HG03095 (cell line): ENCODE data around the gene RNF41.
"Not testable (repeated sequence)": the region's sequence is repeated elsewhere in the genome, so short reads cannot be mapped to it uniquely, and the experiment has no call there.

Experiments used
- ATAC-seq: cut with Tn5 transposase; IDR thresholded peaks from one replicate; pipeline ENCODE4 v1.9.1; 2021; ENCODE audit warnings: moderate library complexity; ENCODE audit not compliant: unreplicated experiment

RNF41 gene

GRCh38 chr12:56221757-56222530 is at the start of gene RNF41:
Gene RNF41 (minus strand): TSS chr12:56221922. CDS start chr12:56214047, 7,875 bp downstream.
- ATAC-seq = peak; percentile 80

GRCh38 chr12:56271031-56271430 is 49.3 kb upstream of the RNF41 start:
- no peak for ATAC-seq

- peak; percentile 18 for ATAC-seq
Measured at GRCh38 chr12:56267443-56268071, 45.8 kb upstream of the RNF41 start.

- ATAC-seq = peak; percentile 84
Measured at GRCh38 chr12:56266693-56267442, 45.1 kb upstream of the RNF41 start, which contains the start of gene COQ10A. Gene COQ10A (plus strand): TSS chr12:56266942. CDS start chr12:56267119, 177 bp downstream.

GRCh38 chr12:56266068-56266692 is 44.5 kb upstream of the RNF41 start:
- not testable (repeated sequence) for ATAC-seq

GRCh38 chr12:56262955-56263354 is 41.2 kb upstream of the RNF41 start:
- ATAC-seq = not testable (repeated sequence)

GRCh38 chr12:56261503-56262232 is 39.9 kb upstream of the RNF41 start:
- no peak for ATAC-seq

- ATAC-seq = no peak
Measured at GRCh38 chr12:56260921-56261320, 39.2 kb upstream of the RNF41 start.

- ATAC-seq = no peak
Measured at GRCh38 chr12:56260380-56260779, 38.7 kb upstream of the RNF41 start.

GRCh38 chr12:56258820-56259183 is 37.1 kb upstream of the RNF41 start:
- no peak for ATAC-seq

- peak; percentile 91 for ATAC-seq
Measured at GRCh38 chr12:56258068-56258819, 36.5 kb upstream of the RNF41 start, which contains the start of gene ANKRD52. Gene ANKRD52 (minus strand): TSS chr12:56258384. CDS start chr12:56258269, 115 bp downstream.

- no peak for ATAC-seq
Measured at GRCh38 chr12:56257491-56258067, 35.9 kb upstream of the RNF41 start.

GRCh38 chr12:56257071-56257470 is 35.3 kb upstream of the RNF41 start:
- no peak for ATAC-seq

- ATAC-seq = no peak
Measured at GRCh38 chr12:56256326-56256960, 34.7 kb upstream of the RNF41 start.

- no peak for ATAC-seq
Measured at GRCh38 chr12:56255671-56256070, 33.9 kb upstream of the RNF41 start.

GRCh38 chr12:56253091-56253490 is 31.4 kb upstream of the RNF41 start:
- ATAC-seq = no peak

- ATAC-seq = no peak
Measured at GRCh38 chr12:56252649-56253048, 30.9 kb upstream of the RNF41 start.

- no peak for ATAC-seq
Measured at GRCh38 chr12:56248711-56249110, 27.0 kb upstream of the RNF41 start.

- no peak for ATAC-seq
Measured at GRCh38 chr12:56247923-56248322, 26.2 kb upstream of the RNF41 start.
